Endothelial cell of umbilical vein (primary cell): ENCODE results near the gene UEVLD. TPM values are rescaled to one million over a fixed set of nuclear protein-coding genes. Genes with fewer than 3 reads are reported as not detected.

Experiments
- BruUV-seq: library from RNA; stranded (reverse); fragments of 400-500 nt; replicated peaks from 2 replicates; lab custom pipeline; 2021; lab: Mats Ljungman, UMichigan
- CTCF ChIA-PET: fragments of 300-600, 350-600 bp; sonication (Branson Sonifier 250); formaldehyde crosslinking; loops from one replicate; lab custom pipeline; 2021; ENCODE audit warnings: antibody characterized with exemption, inconsistent platforms; lab: Charles Lee
- POLR2A ChIA-PET: fragments of 300-600, 350-600 bp; sonication (Branson Sonifier 250); formaldehyde crosslinking; loops from one replicate; lab custom pipeline; 2021; ENCODE audit warnings: antibody characterized with exemption, inconsistent platforms; lab: Charles Lee
- DNase-seq: peaks from one replicate; pipeline ENCODE4 v3.0.0-alpha.2; 2011; ENCODE audit warnings: low read depth, low spot score
- FAIRE-seq: peaks from 2 replicates; lab custom pipeline; 2011; peaks lifted over from hg19 to GRCh38; lab: Jason Lieb, UNC
- H2AFZ ChIP-seq: 2 replicates; pipeline ENCODE4 v1.6.0; 2012; ENCODE audit warnings: low read depth, low read length, control low read depth, inconsistent platforms
- H3K27ac ChIP-seq: 2 replicates; pipeline ENCODE4 v1.5.1; 2011; ENCODE audit warnings: low read depth, mild to moderate bottlenecking, control low read depth, low read length, moderate library complexity; ENCODE audit not compliant: insufficient read depth
- H3K27me3 ChIP-seq, 2 experiments: 2 replicates each; pipeline versions ENCODE4 v1.6.0 to v1.6.1; 2011; ENCODE audit warnings: low read length in 2 of 2, mixed read lengths in 1 of 2; ENCODE audit not compliant: control insufficient read depth in 2 of 2, insufficient read depth in 2 of 2
- H3K36me3 ChIP-seq, 2 experiments: 2 replicates in 1 of 2; 3 replicates in 1 of 2; pipeline ENCODE4 v1.5.1; 2011; ENCODE audit warnings: low read length in 2 of 2, mild to moderate bottlenecking in 1 of 2, moderate library complexity in 1 of 2; ENCODE audit not compliant: control insufficient read depth in 2 of 2, insufficient read depth in 2 of 2; ENCODE audit errors: extremely low read depth in 1 of 2
- H3K4me1 ChIP-seq: 3 replicates; pipeline ENCODE4 v1.5.1; 2011; ENCODE audit warnings: mild to moderate bottlenecking, low read length; ENCODE audit not compliant: control insufficient read depth, insufficient read depth; ENCODE audit errors: extremely low read depth
- H3K4me2 ChIP-seq: 2 replicates; pipeline ENCODE4 v1.6.1; 2011; ENCODE audit warnings: low read length, control low read depth, mixed read lengths; ENCODE audit not compliant: insufficient read depth
- H3K4me3 ChIP-seq, 3 experiments: fragments of 200-600 bp in 1 of 3; sonication (generic), shearing (Covaris generic) in 1 of 3; replicated peaks in 1 of 3; 2 replicates each; pipeline ENCODE4 v1.5.1; 2011 to 2016; ENCODE audit warnings: control low read depth in 3 of 3, low read length in 3 of 3, mild to moderate bottlenecking in 2 of 3, inconsistent platforms in 1 of 3, low read depth in 1 of 3, moderate library complexity in 1 of 3; ENCODE audit not compliant: insufficient read depth in 1 of 3
- H3K79me2 ChIP-seq: 2 replicates; pipeline ENCODE4 v1.6.0; 2012; ENCODE audit warnings: low read length, inconsistent platforms; ENCODE audit not compliant: control insufficient read depth, insufficient read depth
- H3K9ac ChIP-seq: replicated peaks from 2 replicates; pipeline ENCODE3; 2011; ENCODE audit warnings: low read length, control low read depth; ENCODE audit not compliant: insufficient read depth; ENCODE audit errors: extremely low read depth
- H3K9me1 ChIP-seq: replicated peaks from 3 replicates; pipeline ENCODE4 v1.6.0; 2011; ENCODE audit warnings: mild to moderate bottlenecking, low read length; ENCODE audit not compliant: control insufficient read depth, insufficient read depth; ENCODE audit errors: extremely low read depth
- H3K9me3 ChIP-seq: replicated peaks from 2 replicates; pipeline ENCODE4 v1.5.1; 2012; ENCODE audit warnings: low read length, inconsistent platforms; ENCODE audit not compliant: control insufficient read depth, insufficient read depth
- H4K20me1 ChIP-seq: replicated peaks from 2 replicates; pipeline ENCODE3; 2011; ENCODE audit warnings: mild to moderate bottlenecking, low read length; ENCODE audit not compliant: control insufficient read depth, insufficient read depth; ENCODE audit errors: extremely low read depth
- EZH2 ChIP-seq: IDR thresholded peaks from 2 replicates; pipeline ENCODE4 v1.6.1; 2012; ENCODE audit warnings: borderline replicate concordance, low read depth, mild to moderate bottlenecking, moderate library complexity, low read length, inconsistent platforms; ENCODE audit not compliant: severe bottlenecking
- FOS ChIP-seq: IDR thresholded peaks from 2 replicates; pipeline ENCODE4 v1.6.1; 2011; ENCODE audit warnings: mild to moderate bottlenecking, low read length, moderate library complexity, borderline replicate concordance; ENCODE audit not compliant: insufficient read depth
- GATA2 ChIP-seq: IDR thresholded peaks from 2 replicates; pipeline ENCODE4 v1.7.0; 2011; ENCODE audit warnings: low read depth, mild to moderate bottlenecking, moderate library complexity, mixed read lengths, low read length; ENCODE audit not compliant: insufficient read length, insufficient read depth
- JUN ChIP-seq: IDR thresholded peaks from 2 replicates; pipeline ENCODE4 v1.6.1; 2011; ENCODE audit warnings: borderline replicate concordance, low read depth; ENCODE audit not compliant: insufficient read length, insufficient read depth
- MYC ChIP-seq: IDR thresholded peaks from one replicate; pipeline ENCODE4 v1.6.1; 2011; ENCODE audit warnings: mild to moderate bottlenecking, low read depth, low read length
- POLR2A ChIP-seq: IDR thresholded peaks from 2 replicates; pipeline ENCODE4 v1.6.1; 2012; ENCODE audit warnings: low read depth, mild to moderate bottlenecking, control low read depth, low read length
- POLR2AphosphoS5 ChIP-seq: IDR thresholded peaks from 2 replicates; pipeline ENCODE4 v1.6.1; 2012; ENCODE audit warnings: low read depth, mild to moderate bottlenecking, control low read depth, low read length, moderate library complexity; ENCODE audit not compliant: insufficient read depth
- dilution Hi-C: fragments of 300-500 bp; cut with MboI; formaldehyde crosslinking; loops from one replicate; pipeline ENCODE4 v1.15.0; 2019; ENCODE audit warnings: low sequenced_read_pairs; ENCODE audit not compliant: extremely low pct_ligation_motif_present
- intact Hi-C: fragments of 100-400 bp; cut with micrococcal nuclease; formaldehyde crosslinking; loops from one replicate; pipeline ENCODE4 v1.10.0; 2022
- polyA plus RNA-seq, 4 experiments: library from polyadenylated mRNA; depleted of rRNA in 3 of 4; stranded (reverse) in 3 of 4; unstranded in 1 of 4; fragments of >200 nt; gene quantifications; 2 replicates each; pipeline versions ENCODE4 v1.2.1 to v1.2.3, GENCODE V29; 2011 to 2012; ENCODE audit warnings: missing spikeins in 1 of 4
- total RNA-seq: library from RNA; stranded (reverse); gene quantifications from 2 replicates; pipeline ENCODE4 v1.2.3, GENCODE V29; 2021
- TF ChIP-seq, protein P1 (sequence below), 2 donors: IDR thresholded peaks; 1 replicate in 1 of 2; 2 replicates in 1 of 2; pipeline ENCODE4 v1.5.1; 2011; ENCODE audit warnings: low read length in 2 of 2, mild to moderate bottlenecking in 2 of 2, moderate library complexity in 2 of 2, control low read depth in 1 of 2, inconsistent platforms in 1 of 2, low read depth in 1 of 2; ENCODE audit not compliant: insufficient read depth in 1 of 2; ENCODE audit errors: extremely low read depth in 1 of 2
- TF ChIP-seq, protein P2 (sequence below): IDR thresholded peaks from 2 replicates; pipeline ENCODE4 v1.6.1; 2011; ENCODE audit not compliant: insufficient read depth, insufficient read length

Gene UEVLD
- total and polyA plus RNA-seq, 2 donors (not counting 3 experiments of a cell fraction or from before 2014, with no cell fraction given), result 9.2 to 19.1 TPM

DNA sequence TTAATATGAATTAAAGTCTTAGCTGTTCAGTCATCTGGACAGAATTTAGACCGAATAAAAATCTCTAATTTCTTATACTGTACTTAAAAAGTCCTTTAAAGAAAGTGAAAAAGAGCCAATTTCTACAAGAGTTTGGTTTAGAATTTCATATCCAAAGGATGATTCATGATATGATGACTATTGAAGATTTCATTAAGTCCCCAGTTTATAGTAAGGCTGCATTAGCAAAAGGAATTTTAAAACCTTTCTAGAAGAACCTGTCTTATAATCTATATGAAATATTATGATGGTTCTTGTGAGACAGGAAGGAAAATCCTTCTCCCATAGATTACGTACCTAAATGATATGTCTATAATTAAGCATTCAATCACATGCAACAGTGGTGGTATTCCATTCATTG lies 96.6 kb downstream of the UEVLD start:
- no TSS peak for BruUV-seq
- intact Hi-C loops, result no loop called here
- Histone ChIP-seq H3K36me3 (peaks cover 2 to 13% of the 10 kb centered on the region in 2 experiments), H3K79me2 (no peaks in the 10 kb centered on the region), H3K9ac (no peak overlapping the region), H3K9me1 (no peaks in the 10 kb centered on the region), H3K27ac (no peak overlapping the region), H3K9me3 (no peaks in the 10 kb centered on the region), H3K4me1 (no peaks in the 10 kb centered on the region), H3K4me2 (no peak overlapping the region), H3K4me3 (no peak overlapping the region), H4K20me1 (no peaks in the 10 kb centered on the region), H2AFZ (no peak overlapping the region), H3K27me3 (no peaks in the 10 kb centered on the region)
- CTCF ChIA-PET, result interaction anchor here (0.8 kb wide), 1 partner anchor 248 kb away, joined by 3 read pairs; no protein-coding TSS in a partner anchor
- POLR2A ChIA-PET, result no interaction called here
- dilution Hi-C loops, result no loop called here
- FAIRE-seq (no peak), DNase-seq (no peak)
- no peak for TF ChIP-seq GATA2
- TF ChIP-seq POLR2A, result no peak
- TF ChIP-seq, protein P1, sequence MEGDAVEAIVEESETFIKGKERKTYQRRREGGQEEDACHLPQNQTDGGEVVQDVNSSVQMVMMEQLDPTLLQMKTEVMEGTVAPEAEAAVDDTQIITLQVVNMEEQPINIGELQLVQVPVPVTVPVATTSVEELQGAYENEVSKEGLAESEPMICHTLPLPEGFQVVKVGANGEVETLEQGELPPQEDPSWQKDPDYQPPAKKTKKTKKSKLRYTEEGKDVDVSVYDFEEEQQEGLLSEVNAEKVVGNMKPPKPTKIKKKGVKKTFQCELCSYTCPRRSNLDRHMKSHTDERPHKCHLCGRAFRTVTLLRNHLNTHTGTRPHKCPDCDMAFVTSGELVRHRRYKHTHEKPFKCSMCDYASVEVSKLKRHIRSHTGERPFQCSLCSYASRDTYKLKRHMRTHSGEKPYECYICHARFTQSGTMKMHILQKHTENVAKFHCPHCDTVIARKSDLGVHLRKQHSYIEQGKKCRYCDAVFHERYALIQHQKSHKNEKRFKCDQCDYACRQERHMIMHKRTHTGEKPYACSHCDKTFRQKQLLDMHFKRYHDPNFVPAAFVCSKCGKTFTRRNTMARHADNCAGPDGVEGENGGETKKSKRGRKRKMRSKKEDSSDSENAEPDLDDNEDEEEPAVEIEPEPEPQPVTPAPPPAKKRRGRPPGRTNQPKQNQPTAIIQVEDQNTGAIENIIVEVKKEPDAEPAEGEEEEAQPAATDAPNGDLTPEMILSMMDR (IDR thresholded peaks at IDR 0.05; ENCODE audit: extremely low read depth in 1 of 2, insufficient read depth in 1 of 2, low read depth in 1 of 2, low read length in 2 of 2), result no peak
- TF ChIP-seq, protein P2, sequence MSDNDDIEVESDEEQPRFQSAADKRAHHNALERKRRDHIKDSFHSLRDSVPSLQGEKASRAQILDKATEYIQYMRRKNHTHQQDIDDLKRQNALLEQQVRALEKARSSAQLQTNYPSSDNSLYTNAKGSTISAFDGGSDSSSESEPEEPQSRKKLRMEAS, result no peak
- no peak for TF ChIP-seq JUN
- no peak for TF ChIP-seq POLR2AphosphoS5
- no peak for TF ChIP-seq EZH2
- no peak for TF ChIP-seq FOS
- TF ChIP-seq MYC, result no peak
